Psoas muscle (tissue), 7 donors: ENCODE results near the gene NR1I3. TPM values are rescaled to one million over a fixed set of nuclear protein-coding genes. Genes with fewer than 3 reads are reported as not detected.

Experiments
- polyA plus RNA-seq, 3 donors: library from polyadenylated mRNA; stranded (reverse); fragments of 200-250 nt; gene quantifications; one replicate each; pipeline ENCODE4 v1.2.3, GENCODE V29; 2013
- total RNA-seq, 4 donors: library from RNA; stranded (reverse); fragmentation: NEBNext Ultra II Directional in 2 of 4; extraction: Animal tissue kit (Norgen Biotek cat#: 25700) in 2 of 4; gene quantifications; one replicate each; pipeline versions ENCODE4 v1.2.1 to v1.2.4, GENCODE V29; 2021 to 2023
- donor health status: healthy with polysubstance abuse.
- donor health status: DM: no; HTN: no; CAD: no; lungs with moderate emphysema.
- donor health status: Bipolar disorder and iron deficiency.
- donor health status: healthy.
- donor health status: DM: no; HTN: no; CAD: no.
- donor health status: DM: no; HTN: no; CAD: no.
- donor health status: DM: yes; HTN: yes; CAD: no.

Gene NR1I3
- total and polyA plus RNA-seq, 7 donors: 0.17 to 0.42 (median 0.25) TPM; not detected in 4

Other genes starting within 250 kb of the NR1I3 start
- 10 to 100 TPM in 1 of 4 donors, 1 to 10 TPM in 3; 5.1 to 13.8 (median 8.6) TPM for gene F11R, start 217.1 kb downstream of the NR1I3 start, total RNA-seq
- gene F11R, start 217.1 kb downstream of the NR1I3 start, polyA plus RNA-seq: 1 to 10 TPM; 2.9 to 5.2 (median 3.6) TPM
- 10 to 100 TPM in 2 of 4 donors, 1 to 10 TPM in 2; 2.5 to 33.9 (median 8.2) TPM for gene TSTD1, start 199.2 kb downstream of the NR1I3 start, total RNA-seq
- 10 to 100 TPM in 2 of 3 donors, 1 to 10 TPM in 1; 9.3 to 20.5 (median 10.4) TPM for gene TSTD1, start 199.2 kb downstream of the NR1I3 start, polyA plus RNA-seq
- gene USF1, start 192.2 kb downstream of the NR1I3 start, total RNA-seq: 10 to 100 TPM; 29.8 to 50.6 (median 37.3) TPM
- gene USF1, start 192.2 kb downstream of the NR1I3 start, polyA plus RNA-seq: 10 to 100 TPM; 40.0 to 68.1 (median 58.8) TPM
- gene ARHGAP30, start 168.3 kb downstream of the NR1I3 start, total RNA-seq: 1 to 10 TPM; 1.6 to 3.3 (median 1.8) TPM
- under 1 TPM; 0.44 to 0.73 (median 0.47) TPM for gene ARHGAP30, start 168.3 kb downstream of the NR1I3 start, polyA plus RNA-seq
- not detected for gene NECTIN4, start 148.6 kb downstream of the NR1I3 start, total RNA-seq
- gene NECTIN4, start 148.6 kb downstream of the NR1I3 start, polyA plus RNA-seq: under 1 TPM in 2 of 3 donors, not detected in 1; 0.01 to 0.03 TPM
- gene KLHDC9, start 139.8 kb downstream of the NR1I3 start, total RNA-seq: 1 to 10 TPM; 1.4 to 5.9 (median 3.5) TPM
- 1 to 10 TPM in 2 of 3 donors, under 1 TPM in 1; 0.34 to 2.7 (median 1.8) TPM for gene KLHDC9, start 139.8 kb downstream of the NR1I3 start, polyA plus RNA-seq
- 100 to 1,000 TPM in 3 of 4 donors, 10 to 100 TPM in 1; 60.2 to 144 (median 124) TPM for gene PFDN2, start 120.2 kb downstream of the NR1I3 start, total RNA-seq
- gene PFDN2, start 120.2 kb downstream of the NR1I3 start, polyA plus RNA-seq: 100 to 1,000 TPM; 191 to 759 (median 235) TPM
- 10 to 100 TPM; 20.1 to 43.8 (median 28.5) TPM for gene NIT1, start 120.1 kb downstream of the NR1I3 start, total RNA-seq
- gene NIT1, start 120.1 kb downstream of the NR1I3 start, polyA plus RNA-seq: 10 to 100 TPM; 24.0 to 39.9 (median 30.7) TPM
- 10 to 100 TPM; 30.4 to 70.8 (median 51.5) TPM for gene DEDD, start 105.5 kb downstream of the NR1I3 start, total RNA-seq
- gene DEDD, start 105.5 kb downstream of the NR1I3 start, polyA plus RNA-seq: 10 to 100 TPM; 45.8 to 65.4 (median 63.5) TPM
- 10 to 100 TPM; 56.6 to 76.2 (median 63.9) TPM for gene UFC1, start 84.2 kb downstream of the NR1I3 start, total RNA-seq
- 100 to 1,000 TPM in 1 of 3 donors, 10 to 100 TPM in 2; 98.2 to 141 (median 99.6) TPM for gene UFC1, start 84.2 kb downstream of the NR1I3 start, polyA plus RNA-seq
- 10 to 100 TPM; 13.4 to 26.5 (median 23.2) TPM for gene USP21, start 78.7 kb downstream of the NR1I3 start, total RNA-seq
- gene USP21, start 78.7 kb downstream of the NR1I3 start, polyA plus RNA-seq: 10 to 100 TPM; 16.7 to 47.3 (median 22.9) TPM
- 10 to 100 TPM in 1 of 4 donors, 1 to 10 TPM in 3; 4.8 to 12.8 (median 6.9) TPM for gene PPOX, start 71.8 kb downstream of the NR1I3 start, total RNA-seq
- 10 to 100 TPM in 1 of 3 donors, 1 to 10 TPM in 2; 6.0 to 13.1 (median 7.5) TPM for gene PPOX, start 71.8 kb downstream of the NR1I3 start, polyA plus RNA-seq
- 10 to 100 TPM; 16.3 to 32.8 (median 28.9) TPM for gene B4GALT3, start 60.7 kb downstream of the NR1I3 start, total RNA-seq
- gene B4GALT3, start 60.7 kb downstream of the NR1I3 start, polyA plus RNA-seq: 10 to 100 TPM; 29.3 to 48.1 (median 30.9) TPM
- gene ADAMTS4, start 39.1 kb downstream of the NR1I3 start, total RNA-seq: 1 to 10 TPM; 1.3 to 8.9 (median 5.2) TPM
- 1 to 10 TPM in 1 of 3 donors, under 1 TPM in 2; 0.88 to 1.3 (median 0.92) TPM for gene ADAMTS4, start 39.1 kb downstream of the NR1I3 start, polyA plus RNA-seq
- 100 to 1,000 TPM; 204 to 336 (median 272) TPM for gene NDUFS2, start 35.8 kb downstream of the NR1I3 start, total RNA-seq
- gene NDUFS2, start 35.8 kb downstream of the NR1I3 start, polyA plus RNA-seq: 100 to 1,000 TPM; 207 to 270 (median 232) TPM
- gene FCER1G, start 22.9 kb downstream of the NR1I3 start, total RNA-seq: 10 to 100 TPM in 2 of 4 donors, 1 to 10 TPM in 2; 3.3 to 11.3 (median 9.7) TPM
- gene FCER1G, start 22.9 kb downstream of the NR1I3 start, polyA plus RNA-seq: 10 to 100 TPM in 2 of 3 donors, 1 to 10 TPM in 1; 8.3 to 23.5 (median 12.4) TPM
- under 1 TPM in 1 of 4 donors, not detected in 3; 0.86 TPM for gene APOA2, start 14.6 kb downstream of the NR1I3 start, total RNA-seq
- not detected for gene APOA2, start 14.6 kb downstream of the NR1I3 start, polyA plus RNA-seq
- gene TOMM40L, start 12.1 kb downstream of the NR1I3 start, total RNA-seq: 10 to 100 TPM; 10.0 to 39.2 (median 27.5) TPM
- gene TOMM40L, start 12.1 kb downstream of the NR1I3 start, polyA plus RNA-seq: 10 to 100 TPM; 26.4 to 38.3 (median 32.4) TPM
- gene PCP4L1, start 20.5 kb upstream of the NR1I3 start, total RNA-seq: under 1 TPM in 1 of 4 donors, not detected in 3; 0.45 TPM
- gene PCP4L1, start 20.5 kb upstream of the NR1I3 start, polyA plus RNA-seq: under 1 TPM; 0.21 to 0.28 (median 0.25) TPM
- gene MPZ, start 71.8 kb upstream of the NR1I3 start, total RNA-seq: 1 to 10 TPM in 2 of 4 donors, under 1 TPM in 2; 0.30 to 2.6 (median 1.2) TPM
- 1 to 10 TPM; 1.0 to 2.4 (median 1.9) TPM for gene MPZ, start 71.8 kb upstream of the NR1I3 start, polyA plus RNA-seq
- gene SDHC, start 76.2 kb upstream of the NR1I3 start, total RNA-seq: 100 to 1,000 TPM; 230 to 354 (median 261) TPM
- gene SDHC, start 76.2 kb upstream of the NR1I3 start, polyA plus RNA-seq: 100 to 1,000 TPM; 183 to 362 (median 220) TPM
- gene CFAP126, start 129.7 kb upstream of the NR1I3 start, total RNA-seq: not detected
- gene CFAP126, start 129.7 kb upstream of the NR1I3 start, polyA plus RNA-seq: under 1 TPM in 1 of 3 donors, not detected in 2; 0.16 TPM